HTERT RPE-1 (cell line): Measurements from ENCODE around the gene KCTD6.

Experiments used
- in situ Hi-C: fragments of 300-500 bp; cut with MboI; formaldehyde crosslinking; loops from 4 replicates; pipeline ENCODE4 v1.14.3; 2020; ENCODE audit warnings: low sequenced_read_pairs

The KCTD6 gene

DNA sequence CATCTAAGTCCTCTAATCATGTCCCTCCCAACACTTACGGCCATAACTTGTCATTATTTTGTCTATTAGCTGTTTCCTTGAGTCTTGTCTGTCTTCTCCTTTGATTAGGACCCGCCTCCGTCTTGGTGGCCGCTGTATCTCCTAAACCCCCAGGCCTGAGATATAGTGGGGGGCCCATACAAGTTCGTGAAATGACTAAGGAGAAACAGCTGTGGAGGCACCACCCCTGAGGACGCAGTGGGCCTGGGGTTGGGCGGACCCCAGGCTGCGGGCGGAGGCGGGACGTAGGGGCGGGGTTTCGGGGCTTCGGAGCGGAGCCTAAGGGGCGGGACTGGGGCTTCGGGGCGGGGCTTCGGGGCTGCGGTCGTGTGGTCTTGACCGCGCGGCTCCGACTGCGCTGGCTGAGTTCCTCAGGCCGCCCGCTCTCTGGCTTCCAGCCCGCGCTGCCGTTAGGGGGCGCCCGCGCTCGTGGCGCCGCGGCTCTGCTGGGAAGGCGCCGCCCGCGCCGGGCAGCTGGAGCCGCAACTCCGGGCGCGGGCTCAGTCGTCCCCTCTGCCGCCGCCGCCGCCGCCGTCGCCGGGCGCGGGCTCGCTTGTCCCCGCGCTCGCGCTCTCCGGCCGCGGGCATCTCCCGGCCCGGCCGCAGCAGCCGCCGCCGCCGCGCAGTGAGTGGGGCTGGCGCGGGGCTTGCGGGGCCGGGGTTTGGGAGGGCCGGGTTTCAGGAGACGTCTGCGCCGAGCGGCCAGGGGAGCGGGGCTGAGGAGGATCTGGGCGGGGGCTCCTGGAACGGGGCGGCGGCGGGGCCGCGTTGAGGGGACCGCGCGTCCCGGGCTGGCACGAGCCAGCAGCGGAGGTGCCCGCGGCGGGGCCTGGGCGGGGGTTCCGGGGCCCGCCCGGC, at the start of gene KCTD6:
Gene KCTD6 (plus strand): TSS at position 591 of the 897 bp plus-strand sequence. CDS start 6,660 bp downstream, outside the sequence.
- in situ Hi-C loops = no loop called here

- in situ Hi-C loops = no loop called here
Measured at GRCh38 chr3:58452176-58452575, 39.7 kb upstream of the KCTD6 start.

DNA sequence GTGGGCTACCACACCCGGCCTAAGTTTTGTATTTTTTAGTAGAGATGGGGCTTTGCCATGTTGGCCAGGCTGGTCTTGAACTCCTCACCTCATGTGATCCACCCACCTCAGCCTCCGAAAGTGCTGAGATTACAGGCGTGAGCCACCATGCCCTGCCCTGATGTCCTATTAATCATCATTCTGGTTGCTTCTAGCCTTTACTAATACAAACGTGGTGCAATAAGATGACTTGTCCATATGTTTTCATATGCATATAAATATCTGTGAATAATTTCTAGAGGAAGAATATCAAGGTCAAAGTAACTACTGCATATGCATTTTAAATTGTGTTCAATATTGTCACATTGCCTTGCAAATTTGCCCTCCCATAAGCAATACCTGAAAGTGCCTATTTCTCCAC, 32.7 kb upstream of the KCTD6 start:
- in situ Hi-C loops = no loop called here

GRCh38 chr3:58462829-58463180, 29.1 kb upstream of the KCTD6 start:
- in situ Hi-C loops = no loop called here

DNA sequence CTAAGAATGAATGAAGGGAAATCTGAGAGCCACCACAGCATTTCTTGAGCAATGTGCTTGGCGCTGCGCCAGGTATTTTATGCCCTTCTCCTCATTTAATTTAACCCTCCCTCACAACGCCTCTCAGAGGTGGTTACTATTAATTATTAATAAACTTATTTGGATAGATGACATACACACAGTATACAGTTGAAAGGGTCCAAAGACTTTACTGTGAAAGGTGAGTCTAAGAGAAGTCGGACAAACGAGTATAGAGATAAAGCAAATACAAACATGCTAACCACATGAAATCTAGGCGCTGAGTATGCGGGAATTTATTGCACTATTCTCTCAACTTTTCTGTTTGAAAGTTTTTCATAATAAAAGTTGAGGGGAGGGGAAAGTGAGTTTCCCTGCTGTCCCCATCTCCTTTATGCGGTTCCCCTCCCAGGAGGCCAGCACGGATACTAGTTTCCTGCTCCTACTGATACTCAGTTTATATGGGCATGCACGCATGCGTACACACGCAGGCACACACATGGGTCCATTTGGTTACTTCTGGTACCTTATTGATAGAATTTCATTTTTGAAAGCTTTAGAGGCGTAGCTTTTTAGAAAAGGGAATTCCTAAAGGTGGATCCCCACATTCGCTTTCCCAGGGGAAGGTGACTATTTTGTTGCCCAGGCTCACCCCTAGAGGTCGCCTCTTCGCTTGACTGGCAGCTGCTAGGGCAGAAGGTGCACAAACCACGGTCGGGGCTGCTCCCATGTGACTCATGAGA, 28.5 kb upstream of the KCTD6 start:
- in situ Hi-C loops = no loop called here

- in situ Hi-C loops = no loop called here
Measured at GRCh38 chr3:58463942-58464271, 28.0 kb upstream of the KCTD6 start.

GRCh38 chr3:58464866-58465265, 27.0 kb upstream of the KCTD6 start:
- in situ Hi-C loops = no loop called here

GRCh38 chr3:58466899-58467563, 24.9 kb upstream of the KCTD6 start:
- in situ Hi-C loops = no loop called here

- in situ Hi-C loops = no loop called here
Measured at GRCh38 chr3:58469096-58469495, 22.8 kb upstream of the KCTD6 start.

- in situ Hi-C loops = no loop called here
Measured at GRCh38 chr3:58470363-58471024, 21.4 kb upstream of the KCTD6 start.

DNA sequence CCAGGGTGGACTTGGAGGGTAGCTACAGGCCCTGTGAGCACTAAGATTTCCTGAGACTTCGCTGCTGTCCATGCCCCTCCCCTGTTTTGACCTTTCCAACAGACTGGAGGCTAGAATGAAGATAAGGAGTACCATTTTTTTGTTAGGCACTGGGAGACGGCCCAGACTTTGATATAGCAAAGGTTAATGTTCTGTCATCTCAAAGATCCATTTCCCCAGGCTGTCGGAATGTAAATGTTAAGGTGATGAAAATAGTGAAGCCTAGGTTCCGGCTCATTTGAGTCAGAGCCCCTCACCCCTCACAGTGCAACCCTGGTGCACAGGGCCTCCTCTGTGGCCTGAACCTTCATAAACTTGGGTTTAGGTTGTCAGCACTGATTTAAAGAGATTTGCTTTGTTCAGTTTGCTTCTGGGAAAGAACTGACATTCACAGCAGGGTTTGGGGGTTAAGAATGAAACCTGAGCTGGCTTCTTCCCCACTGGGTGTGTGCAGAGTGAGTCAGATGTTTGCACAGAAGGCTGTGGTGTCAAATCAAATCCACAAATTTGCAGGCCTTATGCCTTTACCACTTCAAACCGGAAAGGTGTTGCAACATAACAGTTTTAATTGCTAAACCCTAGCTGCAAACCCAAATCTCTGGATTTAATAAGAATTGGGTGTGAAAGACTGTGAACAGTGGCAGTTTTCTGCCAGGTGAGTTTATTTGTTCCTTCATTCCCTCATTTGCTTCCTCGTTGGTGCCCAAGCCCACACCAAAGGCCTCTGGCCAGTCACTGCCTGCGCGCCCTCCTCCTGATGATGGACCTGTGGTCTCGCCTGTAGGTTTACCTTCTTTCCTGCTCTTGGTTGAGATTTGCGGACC, 20.6 kb upstream of the KCTD6 start:
- in situ Hi-C loops = no loop called here

- in situ Hi-C loops = no loop called here
Measured at GRCh38 chr3:58473275-58473674, 18.6 kb upstream of the KCTD6 start.

GRCh38 chr3:58474348-58474911, 17.5 kb upstream of the KCTD6 start:
- in situ Hi-C loops = no loop called here

DNA sequence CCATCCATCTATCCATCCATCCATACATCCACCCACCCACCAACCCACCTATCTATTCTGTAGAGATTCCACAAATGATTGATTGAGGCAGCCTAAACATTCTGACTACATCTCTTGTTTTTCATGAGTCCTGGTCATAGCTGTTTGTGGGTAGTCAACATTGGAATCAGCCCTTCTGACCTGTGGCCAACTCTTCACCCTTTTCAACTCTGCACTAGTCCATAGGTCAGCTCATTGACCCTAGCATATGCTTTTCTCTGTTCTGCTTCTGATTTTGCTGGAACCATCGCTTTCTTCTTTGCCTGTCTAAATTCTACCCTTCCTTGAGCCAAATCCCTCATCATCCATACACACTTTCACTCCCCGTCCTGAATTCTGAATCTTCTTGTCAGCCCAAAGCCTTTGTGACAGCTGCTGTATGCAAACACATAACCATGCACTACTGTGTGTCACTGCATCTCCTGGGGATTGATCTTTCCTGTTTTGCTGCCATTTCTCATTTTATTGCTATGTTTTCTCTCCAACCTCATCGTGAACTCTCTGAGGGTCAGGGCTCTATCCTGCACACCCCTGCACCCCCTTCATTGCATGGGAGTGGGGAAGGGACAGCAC, 16.8 kb upstream of the KCTD6 start:
- in situ Hi-C loops = no loop called here

DNA sequence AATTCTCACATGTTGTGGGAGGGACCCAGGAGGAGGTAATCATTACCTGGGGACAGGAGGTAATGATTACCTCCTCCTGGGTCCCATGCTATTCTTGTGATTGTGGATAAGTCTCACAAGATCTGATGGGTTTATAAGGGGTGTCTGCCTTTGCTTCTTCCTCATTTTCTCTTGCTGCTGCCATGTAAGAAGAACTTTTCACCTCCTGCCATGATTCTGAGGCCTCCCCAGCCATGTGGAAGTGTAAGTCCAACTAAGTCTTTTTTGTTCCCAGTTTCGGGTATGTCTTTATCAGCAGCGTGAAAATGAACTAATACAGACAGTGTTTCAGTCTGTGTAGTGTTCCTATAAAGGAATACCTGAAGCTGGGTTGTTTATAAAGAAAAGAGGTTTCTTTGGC, 13.1 kb upstream of the KCTD6 start:
- in situ Hi-C loops = no loop called here

- in situ Hi-C loops = no loop called here
Measured at GRCh38 chr3:58480309-58480708, 11.6 kb upstream of the KCTD6 start.

- in situ Hi-C loops = no loop called here
Measured at GRCh38 chr3:58482917-58483636, 8.8 kb upstream of the KCTD6 start.

GRCh38 chr3:58484045-58484721, 7.7 kb upstream of the KCTD6 start:
- in situ Hi-C loops = no loop called here
